Urinary bladder (tissue), 4 donors: Measurements from ENCODE around the gene COL8A2. TPM values are rescaled to one million over a fixed set of nuclear protein-coding genes. Genes with fewer than 3 reads are reported as not detected.

Experiments used
- DNase-seq: peaks from one replicate; pipeline ENCODE4 v3.0.0-alpha.2; 2015; ENCODE audit errors: extremely low spot score
- H3K27ac ChIP-seq: one replicate; pipeline ENCODE4 v1.5.1; 2013; ENCODE audit warnings: low read depth, mild to moderate bottlenecking, moderate library complexity
- H3K36me3 ChIP-seq: one replicate; pipeline ENCODE4 v1.6.1; 2013; ENCODE audit warnings: mild to moderate bottlenecking, moderate library complexity; ENCODE audit not compliant: insufficient read depth
- H3K4me1 ChIP-seq: one replicate; pipeline ENCODE4 v1.6.1; 2013; ENCODE audit warnings: mild to moderate bottlenecking, moderate library complexity; ENCODE audit not compliant: insufficient read depth
- H3K4me3 ChIP-seq: one replicate; pipeline ENCODE4 v1.5.1; 2013; ENCODE audit warnings: low read depth, low read length
- WGBS: extraction: QIAGEN DNeasy Blood & Tissue Kit; methylation state at CpG from one replicate; pipeline ENCODE4 v1.1.7; 2013; 5-methylcytosine and 5-hydroxymethylcytosine counted together
- polyA plus RNA-seq: library from polyadenylated mRNA; stranded (reverse); fragments of 200-250 nt; gene quantifications from one replicate; pipeline ENCODE4 v1.2.3, GENCODE V29; 2013
- total RNA-seq: library from RNA; depleted of rRNA; stranded (reverse); fragments of >200 nt; gene quantifications from one replicate; pipeline ENCODE4 v1.2.3, GENCODE V29; 2014
- donor health status: healthy with polysubstance abuse.
- donor health status: healthy.

The COL8A2 gene
- total and polyA plus RNA-seq, 2 donors = 11.7 to 21.9 TPM

DNA sequence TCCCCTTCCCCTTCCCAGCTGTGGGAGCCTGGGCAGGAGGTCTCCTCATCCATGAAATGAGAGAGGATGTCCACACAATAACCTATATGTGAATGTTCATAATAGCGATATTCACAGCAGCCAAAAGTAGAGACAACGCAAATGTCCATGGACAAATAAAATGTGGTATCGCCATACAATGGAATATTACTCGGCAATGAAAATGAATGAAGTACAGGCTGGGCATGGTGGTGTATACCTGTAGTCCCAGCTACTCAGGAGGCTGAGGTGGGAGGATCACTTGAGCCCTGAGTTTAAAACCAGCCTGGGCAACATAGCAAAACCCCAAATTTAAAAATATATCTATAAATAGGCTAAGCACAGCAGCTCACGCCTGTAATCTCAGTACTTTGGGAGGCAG lies 23.5 kb downstream of the COL8A2 start:
- DNase-seq = no peak
- H3K4me3 ChIP-seq = no peak overlapping the region
- no peaks in the 10 kb centered on the region for H3K4me1 ChIP-seq
- 97% methylated on average over 5 of the region's 5 CpGs for WGBS
- H3K27ac ChIP-seq = no peak overlapping the region
- no peaks in the 10 kb centered on the region for H3K36me3 ChIP-seq

DNA sequence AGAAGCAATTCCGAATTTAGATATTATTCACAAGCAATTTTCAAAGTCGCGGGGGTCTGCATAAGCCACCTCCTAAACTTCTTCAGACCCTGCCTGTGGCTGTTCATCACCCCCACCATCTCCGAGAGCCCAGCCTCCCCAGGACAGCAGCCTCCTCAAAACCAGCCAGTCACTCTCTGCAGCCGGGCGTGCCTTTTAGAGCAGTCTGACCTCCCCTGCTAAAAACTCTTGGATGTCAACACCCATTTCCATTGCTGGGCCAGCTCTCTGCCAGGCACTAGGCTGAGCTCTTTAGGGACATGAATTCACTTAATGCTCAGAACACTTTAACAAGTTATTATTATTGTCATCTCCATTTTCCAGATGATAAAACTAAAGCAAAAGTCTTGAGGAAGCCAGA lies 24.6 kb downstream of the COL8A2 start:
- no peak for DNase-seq
- H3K4me3 ChIP-seq = no peak overlapping the region
- H3K4me1 ChIP-seq = no peaks in the 10 kb centered on the region
- 54% methylated on average over 6 of the region's 6 CpGs for WGBS
- no peaks in the 10 kb centered on the region for H3K36me3 ChIP-seq
- H3K27ac ChIP-seq = no peak overlapping the region

DNA sequence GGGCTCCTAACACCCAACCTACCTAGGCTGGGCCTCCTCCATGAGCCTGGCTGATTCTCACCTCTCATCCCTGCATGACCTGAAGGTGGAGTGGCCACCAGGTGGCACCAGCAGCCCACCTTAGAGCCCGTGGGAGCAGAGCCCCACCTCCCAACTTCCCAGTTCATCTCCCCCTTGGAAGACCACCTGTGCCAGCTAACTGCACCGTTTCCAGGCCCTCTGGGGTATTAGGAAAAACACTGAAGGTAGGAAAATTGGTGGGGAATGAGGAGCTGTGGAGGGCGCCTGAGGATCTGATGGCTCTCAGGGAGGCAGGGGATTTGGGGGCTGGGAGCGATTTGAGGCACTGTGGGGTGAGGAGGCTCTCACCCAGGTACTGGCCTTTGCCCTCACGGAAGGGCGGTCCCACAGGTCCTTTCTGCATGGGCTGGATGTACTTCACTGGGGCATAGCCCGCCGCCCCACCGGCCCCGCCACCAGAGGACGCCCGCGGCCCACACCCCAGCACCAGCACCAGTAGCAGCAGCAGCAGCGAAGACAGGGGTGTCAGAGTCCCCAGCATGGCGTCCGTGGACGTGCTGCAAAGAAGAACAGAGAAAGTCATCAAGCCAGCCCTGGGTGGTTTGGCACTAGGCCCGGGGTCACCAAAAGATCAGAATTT lies 25.2 kb downstream of the COL8A2 start:
- Histone ChIP-seq H3K36me3 (no peaks in the 10 kb centered on the region), H3K4me1 (no peaks in the 10 kb centered on the region), H3K4me3 (no peak overlapping the region), H3K27ac (no peak overlapping the region)
- no peak for DNase-seq
- WGBS = 36% methylated on average over 18 of the region's 18 CpGs

DNA sequence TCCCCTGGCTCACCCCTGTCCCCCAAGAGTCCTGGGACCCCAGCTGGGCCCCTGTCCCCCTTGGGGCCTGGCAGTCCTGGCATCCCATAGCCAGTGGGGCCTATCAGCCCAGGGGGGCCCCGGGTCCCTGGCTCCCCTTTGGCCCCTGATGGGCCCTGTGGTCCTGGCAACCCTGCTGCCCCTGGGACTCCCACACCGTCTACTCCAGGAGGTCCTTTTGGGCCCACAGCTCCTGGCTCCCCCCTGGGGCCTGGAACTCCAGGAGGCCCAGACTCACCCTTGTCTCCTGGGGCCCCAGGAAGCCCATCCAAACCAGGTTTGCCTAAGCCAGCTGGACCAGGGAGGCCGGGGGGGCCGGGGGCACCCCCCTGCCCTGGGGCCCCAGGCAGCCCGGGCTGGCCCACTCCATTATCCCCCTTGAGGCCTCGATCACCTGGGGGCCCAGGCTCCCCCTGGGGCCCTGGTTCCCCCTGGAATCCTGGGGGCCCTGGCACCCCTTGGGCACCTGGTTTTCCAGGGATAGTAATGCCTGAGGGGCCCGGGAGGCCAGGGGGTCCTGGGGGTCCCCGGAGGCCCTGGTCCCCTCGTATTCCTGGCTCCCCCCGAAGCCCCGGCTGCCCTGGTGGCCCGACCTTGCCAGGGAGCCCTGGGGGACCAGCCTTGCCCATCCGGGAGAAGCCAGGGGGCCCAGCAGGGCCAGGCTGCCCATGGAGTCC lies 26.2 kb downstream of the COL8A2 start:
- no peak for DNase-seq
- WGBS = 83% methylated on average over 13 of the region's 13 CpGs
- Histone ChIP-seq H3K36me3 (peaks cover 4% of the 10 kb centered on the region), H3K4me3 (no peak overlapping the region), H3K4me1 (no peaks in the 10 kb centered on the region), H3K27ac (no peak overlapping the region)

DNA sequence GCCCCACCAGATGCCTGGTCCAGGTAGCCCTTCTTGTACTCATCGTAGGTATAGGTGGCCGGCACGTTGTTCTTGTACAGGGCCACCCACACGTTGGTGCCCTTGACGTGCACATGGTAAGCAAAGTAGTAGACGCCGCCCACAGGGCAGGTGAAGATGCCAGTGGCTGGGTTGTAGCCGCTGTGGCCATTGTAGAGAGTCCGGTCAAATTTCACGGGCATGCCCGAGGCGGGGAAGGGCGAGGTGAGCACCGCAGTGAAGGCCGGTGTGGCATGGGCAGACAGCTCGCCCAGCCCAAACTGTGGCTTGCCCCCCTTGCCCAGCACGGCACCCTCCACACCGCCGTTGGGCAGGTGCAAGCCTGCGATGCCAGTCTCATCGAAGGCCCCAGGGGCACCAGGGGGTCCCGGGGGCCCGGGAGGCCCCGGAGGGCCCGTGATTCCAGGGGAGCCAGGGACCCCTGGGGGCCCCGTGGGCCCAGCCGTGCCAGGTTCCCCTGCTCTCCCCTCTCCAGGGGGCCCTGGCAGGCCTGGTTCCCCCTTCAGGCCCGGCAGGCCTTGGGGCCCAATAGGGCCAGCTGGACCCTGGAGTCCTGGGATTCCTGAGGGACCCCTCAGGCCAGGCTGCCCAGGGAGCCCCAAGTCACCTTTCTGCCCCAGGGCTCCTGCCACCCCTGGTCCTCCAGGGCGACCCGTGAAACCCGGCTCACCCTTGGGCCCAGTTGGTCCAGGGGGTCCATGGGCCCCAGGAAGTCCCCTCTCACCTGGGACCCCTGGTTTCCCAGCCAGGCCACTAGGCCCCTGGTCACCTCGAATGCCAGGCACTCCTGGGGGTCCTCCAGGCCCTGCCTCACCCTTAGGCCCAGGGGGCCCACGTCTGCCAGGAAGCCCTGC lies 27.1 kb downstream of the COL8A2 start:
- H3K36me3 ChIP-seq = peaks cover 6% of the 10 kb centered on the region
- no peak for DNase-seq
- 90% methylated on average over 33 of the region's 33 CpGs for WGBS
- no peak overlapping the region for H3K4me3 ChIP-seq
- H3K4me1 ChIP-seq = no peaks in the 10 kb centered on the region
- H3K27ac ChIP-seq = no peak overlapping the region

DNA sequence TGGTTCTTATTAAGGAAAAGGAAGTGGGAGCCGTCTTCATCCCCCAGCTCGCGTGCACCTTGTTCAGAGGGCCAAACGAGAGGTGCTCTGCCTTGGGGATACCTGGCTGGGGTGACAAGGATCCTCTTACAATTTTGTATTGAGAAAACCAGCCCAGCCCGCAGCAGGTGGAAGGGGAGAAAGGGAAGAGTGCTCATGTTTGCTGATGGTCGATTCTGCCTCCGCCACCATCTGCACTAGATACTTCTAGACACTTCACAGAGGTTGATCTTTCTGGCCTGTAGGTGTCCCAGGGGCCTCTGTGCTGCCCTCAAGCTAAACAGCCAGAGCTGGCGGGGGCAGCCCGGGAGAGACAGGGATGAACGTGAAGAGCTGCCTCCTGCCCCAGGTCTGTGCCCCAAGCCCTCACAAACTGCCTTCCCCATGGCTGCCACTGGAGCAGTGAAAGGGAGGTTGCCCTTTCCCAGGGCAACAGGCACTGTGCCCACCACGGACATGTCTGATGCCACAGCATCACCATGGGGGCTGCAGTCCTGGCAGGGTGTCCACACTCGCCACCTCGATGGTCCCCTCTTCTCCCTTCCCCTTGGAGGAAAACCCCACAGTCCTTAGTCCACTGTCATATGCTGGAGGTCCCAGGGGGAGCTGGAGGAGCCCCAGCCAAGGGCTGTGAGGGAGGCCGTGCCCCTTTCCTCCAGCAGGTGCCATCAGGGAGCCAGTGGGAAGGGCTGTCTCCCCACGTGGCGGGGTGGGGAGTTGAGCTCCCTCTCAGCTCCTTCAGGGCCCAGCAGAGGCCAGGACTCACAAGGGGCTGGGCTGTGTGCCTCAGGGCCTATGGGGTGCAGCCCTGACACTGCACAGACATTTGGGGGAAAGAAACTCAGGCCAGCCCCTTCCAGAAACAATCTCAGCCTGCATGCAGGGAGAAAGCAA lies 28.3 kb downstream of the COL8A2 start:
- DNase-seq = no peak
- H3K36me3 ChIP-seq = peaks cover 11% of the 10 kb centered on the region
- no peak overlapping the region for H3K4me3 ChIP-seq
- WGBS = 64% methylated on average over 16 of the region's 16 CpGs
- H3K27ac ChIP-seq = no peak overlapping the region
- H3K4me1 ChIP-seq = no peaks in the 10 kb centered on the region

DNA sequence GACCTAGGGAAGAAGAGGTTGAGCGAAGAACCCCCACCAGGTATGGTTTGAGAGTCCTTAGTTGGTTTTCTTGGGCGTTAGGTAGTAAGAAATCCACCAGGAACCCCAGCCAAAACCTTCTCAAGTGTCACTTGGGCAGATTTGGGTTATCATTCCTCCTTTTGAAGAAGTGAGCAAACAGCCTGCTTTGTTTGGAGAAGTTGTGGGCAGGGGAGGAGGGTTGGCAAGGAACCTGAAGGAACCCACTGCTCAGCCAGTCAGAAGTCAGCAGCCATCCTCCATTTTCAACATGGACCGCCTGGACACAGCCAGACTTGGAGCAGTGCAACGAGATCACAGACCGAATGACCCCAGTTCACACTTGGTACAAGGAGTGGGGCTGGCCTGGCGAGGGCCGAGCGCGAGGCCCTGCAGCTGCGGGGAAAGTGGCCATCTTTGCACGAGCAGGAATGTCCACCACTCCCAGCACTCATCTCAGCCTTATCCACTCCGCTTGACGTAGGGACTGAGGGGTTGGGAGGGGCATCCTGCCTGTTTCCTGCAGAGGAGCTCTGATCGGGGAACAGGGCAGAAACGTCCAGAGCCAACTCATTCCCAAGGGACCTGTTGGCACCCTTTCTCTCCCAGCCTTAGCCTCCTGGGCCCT lies 29.1 kb downstream of the COL8A2 start:
- DNase-seq = no peak
- Histone ChIP-seq H3K4me3 (no peak overlapping the region), H3K36me3 (peaks cover 11% of the 10 kb centered on the region), H3K4me1 (no peaks in the 10 kb centered on the region), H3K27ac (no peak overlapping the region)
- 52% methylated on average over 15 of the region's 15 CpGs for WGBS

DNA sequence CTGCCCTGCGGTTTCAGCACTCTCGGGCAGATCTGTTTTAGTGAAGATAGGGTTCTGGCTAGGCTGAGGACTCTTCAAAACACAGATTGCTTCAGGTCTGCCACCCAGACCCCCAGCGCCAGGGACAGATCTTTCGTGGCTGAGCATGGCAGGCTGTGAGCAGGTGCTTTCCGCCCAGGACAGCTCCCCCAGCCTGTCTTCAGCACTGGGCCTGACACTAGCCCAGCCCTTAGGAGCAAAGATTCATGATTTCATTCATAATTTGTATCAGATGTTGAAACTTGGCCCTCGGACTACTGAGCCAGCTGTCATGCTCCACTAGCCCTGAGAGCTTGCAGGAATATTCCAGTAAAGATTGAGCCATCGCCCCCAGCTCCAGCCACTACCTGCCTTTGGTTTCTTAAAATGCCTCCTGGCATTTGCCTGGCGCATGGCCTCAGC lies 30.4 kb downstream of the COL8A2 start:
- Histone ChIP-seq H3K4me1 (no peaks in the 10 kb centered on the region), H3K4me3 (no peak overlapping the region), H3K36me3 (peaks cover 11% of the 10 kb centered on the region), H3K27ac (no peak overlapping the region)
- DNase-seq = no peak
- WGBS = 80% methylated on average over 8 of the region's 8 CpGs

DNA sequence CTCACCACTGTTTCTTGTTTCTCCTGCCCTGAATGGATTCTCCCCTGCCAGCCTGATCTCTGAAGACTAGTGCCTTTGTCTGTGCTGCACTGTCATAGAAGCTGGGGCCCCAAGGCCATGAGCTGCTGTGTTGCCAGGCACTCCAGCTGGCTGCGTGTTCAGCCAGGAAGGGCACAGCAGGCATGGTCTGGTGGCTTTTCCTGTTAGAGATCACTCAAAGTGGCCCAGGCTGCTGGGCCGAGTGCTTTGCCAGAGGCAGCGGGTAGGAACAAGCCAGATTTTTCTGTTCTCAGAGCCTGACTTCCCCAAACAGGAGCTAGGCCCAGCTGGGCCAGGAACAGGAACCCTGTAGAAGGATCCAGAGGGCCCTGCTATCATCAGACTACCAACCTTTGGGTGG lies 31.1 kb downstream of the COL8A2 start:
- WGBS = 91% methylated on average over 3 of the region's 3 CpGs
- Histone ChIP-seq H3K27ac (no peak overlapping the region), H3K4me3 (no peak overlapping the region), H3K36me3 (peaks cover 11% of the 10 kb centered on the region), H3K4me1 (no peaks in the 10 kb centered on the region)
- DNase-seq = no peak

DNA sequence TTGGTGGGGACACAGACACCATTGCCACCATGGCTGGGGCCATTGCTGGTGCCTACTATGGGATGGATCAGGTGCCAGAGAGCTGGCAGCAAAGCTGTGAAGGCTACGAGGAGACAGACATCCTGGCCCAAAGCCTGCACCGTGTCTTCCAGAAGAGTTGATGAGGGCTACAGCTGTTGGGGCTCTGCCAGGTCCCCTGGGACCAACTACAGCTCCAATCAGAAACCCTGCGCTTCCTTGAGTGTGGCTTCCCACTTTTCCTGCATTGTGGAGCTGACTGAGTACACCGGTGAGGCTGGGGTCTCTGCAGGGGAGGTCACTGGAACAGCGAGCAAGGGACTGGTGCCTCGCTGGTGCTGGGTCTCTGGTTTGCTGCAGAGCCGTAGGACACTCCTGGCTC lies 31.8 kb downstream of the COL8A2 start:
- Histone ChIP-seq H3K36me3 (peaks cover 11% of the 10 kb centered on the region), H3K4me3 (no peak overlapping the region), H3K4me1 (no peaks in the 10 kb centered on the region), H3K27ac (no peak overlapping the region)
- DNase-seq = no peak
- 83% methylated on average over 7 of the region's 7 CpGs for WGBS

DNA sequence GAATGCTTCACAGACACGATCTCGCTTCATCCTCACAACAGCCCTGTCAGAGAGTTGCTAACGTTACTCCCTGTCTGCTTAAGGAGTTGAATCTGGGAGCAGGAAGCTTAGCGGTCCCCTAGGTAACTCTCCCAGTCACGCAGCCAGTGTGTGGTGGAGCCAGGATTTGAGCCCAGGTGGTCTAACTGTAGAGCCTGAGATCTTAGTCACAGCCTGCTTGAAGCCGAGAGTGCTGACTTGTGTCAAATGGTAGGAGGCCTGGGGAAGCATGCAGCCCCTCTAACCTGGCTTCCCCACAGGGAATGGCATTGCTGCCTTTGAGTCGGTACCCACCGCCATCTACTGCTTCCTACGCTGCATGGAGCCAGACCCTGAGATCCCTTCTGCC lies 32.2 kb downstream of the COL8A2 start:
- H3K36me3 ChIP-seq = peaks cover 11% of the 10 kb centered on the region
- H3K27ac ChIP-seq = no peak overlapping the region
- 88% methylated on average over 9 of the region's 9 CpGs for WGBS
- no peak for DNase-seq
- no peaks in the 10 kb centered on the region for H3K4me1 ChIP-seq
- no peak overlapping the region for H3K4me3 ChIP-seq

DNA sequence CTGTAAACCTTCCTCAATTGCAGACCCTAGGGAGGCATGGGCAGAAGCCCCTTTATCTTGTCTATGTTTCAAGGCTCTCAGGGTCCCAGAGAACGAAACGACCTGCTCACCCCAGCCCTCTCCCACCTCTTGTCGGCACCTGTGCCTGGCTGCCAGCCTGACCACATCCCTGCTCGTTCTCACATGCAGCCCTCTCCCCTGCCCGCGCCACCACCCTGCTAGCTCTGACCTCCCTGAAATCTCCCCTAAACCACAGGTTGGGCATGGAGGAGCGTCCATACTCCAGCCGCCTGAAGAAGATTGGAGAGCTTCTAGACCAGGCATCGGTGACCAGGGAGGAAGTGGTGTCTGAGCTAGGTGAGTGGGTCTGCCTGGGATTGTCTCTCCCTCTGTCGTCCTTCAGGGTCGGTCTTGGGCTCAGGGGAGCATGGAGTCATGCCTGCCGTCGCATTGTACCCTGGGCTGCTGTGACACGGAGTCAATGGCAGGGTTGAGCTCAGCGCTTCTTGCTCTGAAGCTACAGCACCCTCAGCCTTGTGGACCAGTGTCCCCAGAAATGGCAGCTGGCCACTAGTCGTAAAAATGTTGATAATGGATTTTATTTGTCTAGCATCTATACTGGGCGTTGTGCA lies 32.7 kb downstream of the COL8A2 start:
- Histone ChIP-seq H3K4me1 (no peaks in the 10 kb centered on the region), H3K4me3 (no peak overlapping the region), H3K36me3 (peaks cover 11% of the 10 kb centered on the region), H3K27ac (no peak overlapping the region)
- WGBS = 90% methylated on average over 17 of the region's 17 CpGs
- DNase-seq = no peak
